NCI-H82 treated with DMSO at 0.1 percent for 48 hours (cell line): ENCODE measurements around the gene SLC22A7.

Experiments
- DNase-seq: peaks from one replicate; lab custom pipeline; 2025; ENCODE audit not compliant: unreplicated experiment; lab: John Stamatoyannopoulos, UW

SLC22A7 gene

GRCh38 chr6:43264599-43265145 lies 33.4 kb upstream of the SLC22A7 start:
- no peak for DNase-seq

- no peak for DNase-seq
Measured at GRCh38 chr6:43265564-43265963, 32.5 kb upstream of the SLC22A7 start.

GRCh38 chr6:43267619-43268354 lies 30.3 kb upstream of the SLC22A7 start:
- DNase-seq = no peak

- no peak for DNase-seq
Measured at GRCh38 chr6:43268355-43268700, 29.7 kb upstream of the SLC22A7 start.

GRCh38 chr6:43268782-43269272 lies 29.2 kb upstream of the SLC22A7 start:
- DNase-seq = no peak

- DNase-seq = no peak
Measured at GRCh38 chr6:43269273-43270007, 28.6 kb upstream of the SLC22A7 start.

- no peak for DNase-seq
Measured at GRCh38 chr6:43271103-43271815, 26.8 kb upstream of the SLC22A7 start.

- DNase-seq = no peak
Measured at GRCh38 chr6:43271944-43272343, 26.1 kb upstream of the SLC22A7 start.

GRCh38 chr6:43273707-43274106 lies 24.4 kb upstream of the SLC22A7 start:
- DNase-seq = no peak

- DNase-seq = no peak
Measured at GRCh38 chr6:43274127-43274915, 23.7 kb upstream of the SLC22A7 start.

- no peak for DNase-seq
Measured at GRCh38 chr6:43274916-43275597, 23.0 kb upstream of the SLC22A7 start.

GRCh38 chr6:43275801-43276576 lies 22.1 kb upstream of the SLC22A7 start:
- DNase-seq = no peak

- peak; percentile 72 for DNase-seq
Measured at GRCh38 chr6:43276577-43277305, 21.3 kb upstream of the SLC22A7 start.

- no peak for DNase-seq
Measured at GRCh38 chr6:43277306-43277642, 20.8 kb upstream of the SLC22A7 start.

- DNase-seq = peak; percentile 34
Measured at GRCh38 chr6:43277643-43278523, 20.2 kb upstream of the SLC22A7 start.

- DNase-seq = no peak
Measured at GRCh38 chr6:43278524-43279078, 19.5 kb upstream of the SLC22A7 start.

- DNase-seq = no peak
Measured at GRCh38 chr6:43280234-43280633, 17.8 kb upstream of the SLC22A7 start.

GRCh38 chr6:43282060-43282459 lies 16.0 kb upstream of the SLC22A7 start:
- DNase-seq = no peak
